ENCODE measurements around the gene NUB1. TPM values are rescaled to one million over a fixed set of nuclear protein-coding genes. Genes with fewer than 3 reads are reported as not detected.

NUB1 gene
- polyA plus RNA-seq, 1 of the 3 experiments (the other 2 are of a cell fraction), result 54.0 TPM

DNA sequence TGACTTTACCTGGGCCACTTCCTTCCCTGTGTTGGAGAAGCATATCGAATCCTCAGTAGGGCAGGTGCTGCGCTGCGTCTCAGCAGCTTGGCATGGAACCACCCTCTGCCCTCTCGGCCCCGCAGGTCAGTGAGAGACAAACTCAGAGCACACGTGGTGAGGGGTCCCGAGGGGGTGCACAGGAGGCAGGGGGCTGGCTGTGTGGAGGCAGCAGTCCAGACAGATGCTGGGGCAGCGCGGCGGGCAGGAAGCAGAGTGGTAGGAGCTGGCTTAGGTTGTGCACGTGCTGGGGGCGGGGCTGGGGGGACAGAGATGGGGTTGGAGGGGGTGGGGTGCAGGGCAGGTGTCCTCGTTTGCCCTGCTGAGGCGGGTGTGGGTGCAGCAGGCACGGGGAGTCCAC is 33.1 kb downstream of the NUB1 start (continued):
- TF ChIP-seq, protein P1, sequence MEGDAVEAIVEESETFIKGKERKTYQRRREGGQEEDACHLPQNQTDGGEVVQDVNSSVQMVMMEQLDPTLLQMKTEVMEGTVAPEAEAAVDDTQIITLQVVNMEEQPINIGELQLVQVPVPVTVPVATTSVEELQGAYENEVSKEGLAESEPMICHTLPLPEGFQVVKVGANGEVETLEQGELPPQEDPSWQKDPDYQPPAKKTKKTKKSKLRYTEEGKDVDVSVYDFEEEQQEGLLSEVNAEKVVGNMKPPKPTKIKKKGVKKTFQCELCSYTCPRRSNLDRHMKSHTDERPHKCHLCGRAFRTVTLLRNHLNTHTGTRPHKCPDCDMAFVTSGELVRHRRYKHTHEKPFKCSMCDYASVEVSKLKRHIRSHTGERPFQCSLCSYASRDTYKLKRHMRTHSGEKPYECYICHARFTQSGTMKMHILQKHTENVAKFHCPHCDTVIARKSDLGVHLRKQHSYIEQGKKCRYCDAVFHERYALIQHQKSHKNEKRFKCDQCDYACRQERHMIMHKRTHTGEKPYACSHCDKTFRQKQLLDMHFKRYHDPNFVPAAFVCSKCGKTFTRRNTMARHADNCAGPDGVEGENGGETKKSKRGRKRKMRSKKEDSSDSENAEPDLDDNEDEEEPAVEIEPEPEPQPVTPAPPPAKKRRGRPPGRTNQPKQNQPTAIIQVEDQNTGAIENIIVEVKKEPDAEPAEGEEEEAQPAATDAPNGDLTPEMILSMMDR (IDR thresholded peaks at IDR 0.05), result no peak
- TF ChIP-seq, protein P2, sequence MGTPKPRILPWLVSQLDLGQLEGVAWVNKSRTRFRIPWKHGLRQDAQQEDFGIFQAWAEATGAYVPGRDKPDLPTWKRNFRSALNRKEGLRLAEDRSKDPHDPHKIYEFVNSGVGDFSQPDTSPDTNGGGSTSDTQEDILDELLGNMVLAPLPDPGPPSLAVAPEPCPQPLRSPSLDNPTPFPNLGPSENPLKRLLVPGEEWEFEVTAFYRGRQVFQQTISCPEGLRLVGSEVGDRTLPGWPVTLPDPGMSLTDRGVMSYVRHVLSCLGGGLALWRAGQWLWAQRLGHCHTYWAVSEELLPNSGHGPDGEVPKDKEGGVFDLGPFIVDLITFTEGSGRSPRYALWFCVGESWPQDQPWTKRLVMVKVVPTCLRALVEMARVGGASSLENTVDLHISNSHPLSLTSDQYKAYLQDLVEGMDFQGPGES (IDR thresholded peaks at IDR 0.05; ENCODE audit: low read depth, low read length), result no peak
- TF ChIP-seq ELF1 (IDR thresholded peaks at IDR 0.05), result no peak
- TF ChIP-seq YY1 (IDR thresholded peaks at IDR 0.05; ENCODE audit: low read depth), result no peak
- no peak for TF ChIP-seq FOSL2 (IDR thresholded peaks at IDR 0.05; ENCODE audit: borderline replicate concordance, low read depth)
- no peak for TF ChIP-seq RCOR1 (IDR thresholded peaks at IDR 0.05; ENCODE audit: low read length)
- TF ChIP-seq SMC3 (IDR thresholded peaks at IDR 0.05; ENCODE audit: low read depth, low read length), result no peak
- TF ChIP-seq NFIC (IDR thresholded peaks at IDR 0.05; ENCODE audit: borderline replicate concordance), result no peak
- TF ChIP-seq EZH2phosphoT487 (IDR thresholded peaks at IDR 0.05; ENCODE audit: borderline replicate concordance, low read depth), result no peak
- no peak for TF ChIP-seq TAF1 (IDR thresholded peaks at IDR 0.05; ENCODE audit: borderline replicate concordance, low read depth, low read length)
- no peak for TF ChIP-seq CHD2 (IDR thresholded peaks at IDR 0.05; ENCODE audit: low read length, partially characterized antibody)

DNA sequence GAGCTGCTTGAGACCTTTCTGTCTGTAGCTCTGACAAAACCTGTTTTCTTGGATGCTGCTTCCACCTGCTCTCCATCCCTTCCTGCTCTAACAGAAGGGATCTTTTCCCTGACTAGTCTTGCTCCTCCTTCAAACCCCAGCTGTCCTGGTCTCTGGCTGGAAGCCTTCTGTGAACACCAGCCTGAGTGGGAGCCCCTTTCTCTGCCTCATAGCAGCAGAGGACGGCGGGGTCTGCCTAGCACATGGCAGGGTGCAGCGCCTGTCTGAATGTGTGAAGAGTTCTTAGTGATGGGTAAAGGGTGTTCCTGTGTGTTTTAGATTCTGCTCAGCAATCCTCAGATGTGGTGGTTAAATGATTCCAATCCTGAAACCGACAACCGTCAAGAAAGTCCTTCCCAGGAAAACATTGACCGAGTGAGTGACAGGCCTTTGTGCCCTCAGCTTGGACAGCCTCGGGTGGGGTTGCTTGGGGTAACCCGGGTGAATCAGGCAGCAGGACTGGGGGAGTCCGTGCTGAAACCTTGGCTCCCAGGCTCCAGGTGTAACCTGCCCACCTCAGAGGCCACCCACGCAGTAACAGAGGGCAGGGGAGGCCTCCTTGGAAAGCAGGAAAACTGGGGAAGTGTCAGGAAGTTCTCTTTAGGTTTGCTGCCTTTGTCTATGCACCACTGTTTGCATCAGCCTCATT is 34.1 kb downstream of the NUB1 start:
- H3K9ac ChIP-seq, result no peak overlapping the region
- WGBS (ENCODE audit: low lambda C conversion rate), result 76% methylated on average over 9 of the region's 10 CpGs
- ChIA-PET CTCF (interaction anchor here (1.0 to 8.2 kb wide), 4 partner anchors 8 to 383 kb away, joined by 3 to 40 read pairs (median 8); no protein-coding TSS in a partner anchor), POLR2A (no interaction called here)
- H3K4me1 ChIP-seq (ENCODE audit: control insufficient read depth in 1 of 2, insufficient read depth in 2 of 2, low read depth in 1 of 2, low read length in 1 of 2), result peaks cover 0 to 21% of the 10 kb centered on the region in 2 experiments; a peak in 1 of 4 replicates
- H3K4me2 ChIP-seq, result no peak overlapping the region
- H4K20me1 ChIP-seq (ENCODE audit: insufficient read depth), result no peaks in the 10 kb centered on the region
- no peak overlapping the region for H3K4me3 ChIP-seq (ENCODE audit: low read depth in 2 of 2, low read length in 1 of 2)
- H3K9me3 ChIP-seq, result no peaks in the 10 kb centered on the region
- H2AFZ ChIP-seq (ENCODE audit: low read depth), result no peak overlapping the region
- no peaks in the 10 kb centered on the region for H3K27me3 ChIP-seq (ENCODE audit: insufficient read depth)
- H3K36me3 ChIP-seq (replicated peaks in 1 of 2; ENCODE audit: control insufficient read depth in 1 of 2, insufficient read depth in 2 of 2, low read length in 1 of 2), result peaks cover 30 to 75% of the 10 kb centered on the region in 2 experiments
- DNase-seq, result no peak
- no peaks in the 10 kb centered on the region for H3K79me2 ChIP-seq (ENCODE audit: insufficient read depth)
- peaks cover 4% of the 10 kb centered on the region for H3F3A ChIP-seq (replicated peaks; ENCODE audit: insufficient read depth)
- no peak overlapping the region; a peak in 1 of 4 replicates for H3K27ac ChIP-seq (ENCODE audit: low read depth in 2 of 2, low read length in 1 of 2)
- TF ChIP-seq, protein P3, sequence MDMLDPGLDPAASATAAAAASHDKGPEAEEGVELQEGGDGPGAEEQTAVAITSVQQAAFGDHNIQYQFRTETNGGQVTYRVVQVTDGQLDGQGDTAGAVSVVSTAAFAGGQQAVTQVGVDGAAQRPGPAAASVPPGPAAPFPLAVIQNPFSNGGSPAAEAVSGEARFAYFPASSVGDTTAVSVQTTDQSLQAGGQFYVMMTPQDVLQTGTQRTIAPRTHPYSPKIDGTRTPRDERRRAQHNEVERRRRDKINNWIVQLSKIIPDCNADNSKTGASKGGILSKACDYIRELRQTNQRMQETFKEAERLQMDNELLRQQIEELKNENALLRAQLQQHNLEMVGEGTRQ (IDR thresholded peaks at IDR 0.05; ENCODE audit: borderline replicate concordance, low read depth, low read length), result no peak
- TF ChIP-seq JUND (IDR thresholded peaks at IDR 0.05) (no peak), POLR2AphosphoS5 (IDR thresholded peaks at IDR 0.05; ENCODE audit: low read depth, low read length) (no peak), RFX5 (IDR thresholded peaks at IDR 0.05; ENCODE audit: low read length) (no peak), SMC3 (IDR thresholded peaks at IDR 0.05; ENCODE audit: low read depth, low read length) (no peak), CHD2 (IDR thresholded peaks at IDR 0.05; ENCODE audit: low read length, partially characterized antibody) (no peak), NRF1 (IDR thresholded peaks at IDR 0.05; ENCODE audit: low read depth, low read length) (no peak), FOSL2 (IDR thresholded peaks at IDR 0.05; ENCODE audit: borderline replicate concordance, low read depth) (no peak), ELF1 (IDR thresholded peaks at IDR 0.05) (no peak), YY1 (IDR thresholded peaks at IDR 0.05; ENCODE audit: low read depth) (no peak)
- TF ChIP-seq, protein P4, sequence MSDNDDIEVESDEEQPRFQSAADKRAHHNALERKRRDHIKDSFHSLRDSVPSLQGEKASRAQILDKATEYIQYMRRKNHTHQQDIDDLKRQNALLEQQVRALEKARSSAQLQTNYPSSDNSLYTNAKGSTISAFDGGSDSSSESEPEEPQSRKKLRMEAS (IDR thresholded peaks at IDR 0.05; ENCODE audit: low read depth), result no peak
- TF ChIP-seq, protein P5, sequence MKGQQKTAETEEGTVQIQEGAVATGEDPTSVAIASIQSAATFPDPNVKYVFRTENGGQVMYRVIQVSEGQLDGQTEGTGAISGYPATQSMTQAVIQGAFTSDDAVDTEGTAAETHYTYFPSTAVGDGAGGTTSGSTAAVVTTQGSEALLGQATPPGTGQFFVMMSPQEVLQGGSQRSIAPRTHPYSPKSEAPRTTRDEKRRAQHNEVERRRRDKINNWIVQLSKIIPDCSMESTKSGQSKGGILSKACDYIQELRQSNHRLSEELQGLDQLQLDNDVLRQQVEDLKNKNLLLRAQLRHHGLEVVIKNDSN (IDR thresholded peaks at IDR 0.05; ENCODE audit: borderline replicate concordance, low read depth), result no peak
- no peaks in the 10 kb centered on the region for H3K9me2 ChIP-seq

Measured in SK-N-SH (cell line).